HS-5 (cell line): ENCODE measurements around the gene ZNF217.
"Not testable (repeated sequence)": the region's sequence is repeated elsewhere in the genome, so short reads cannot be mapped to it uniquely, and the experiment has no call there.

ENCODE experiments used
- DNase-seq: peaks from one replicate; pipeline ENCODE4 v3.0.0-alpha.2; 2012; ENCODE audit warnings: low read depth

The ZNF217 gene

DNA sequence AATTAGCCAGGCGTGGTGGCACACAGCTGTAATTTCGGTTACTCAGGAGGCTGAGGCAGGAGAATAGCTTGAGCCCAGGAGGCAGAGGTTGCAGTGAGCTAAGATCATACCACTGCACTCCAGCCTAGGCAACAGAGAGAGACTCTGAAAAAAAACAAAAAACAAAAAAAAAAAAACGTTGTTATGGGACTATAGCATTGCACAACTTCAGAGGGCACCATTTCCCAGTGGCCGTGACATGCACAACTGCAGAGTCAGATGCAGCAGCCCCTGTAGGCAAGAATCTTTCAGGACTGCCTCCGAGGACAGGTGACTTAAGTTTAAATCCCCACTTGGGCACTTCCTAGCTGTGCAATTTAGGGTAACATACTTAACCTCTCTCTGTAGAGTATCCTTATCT lies 64.0 kb downstream of the ZNF217 start:
- DNase-seq = no peak

DNA sequence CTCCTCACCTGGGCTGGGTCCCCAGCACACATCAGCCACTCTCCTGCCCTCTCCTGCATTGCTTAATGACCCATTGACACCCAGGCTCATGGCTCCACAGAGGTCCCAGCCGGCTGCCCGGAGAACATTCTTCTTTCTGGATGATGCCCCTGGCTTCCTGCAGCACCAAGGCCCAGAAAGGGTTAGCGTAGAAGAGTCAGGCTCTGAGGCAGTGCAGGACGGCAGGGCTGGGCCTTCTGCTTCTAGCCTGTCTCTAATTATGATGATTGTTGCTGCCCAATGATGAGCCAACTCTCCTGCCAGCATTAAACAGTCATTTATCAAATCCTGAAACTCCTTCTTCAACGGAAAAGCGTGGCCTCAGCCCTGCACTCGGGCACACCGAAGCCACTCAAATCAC lies 66.4 kb downstream of the ZNF217 start:
- DNase-seq = no peak

DNA sequence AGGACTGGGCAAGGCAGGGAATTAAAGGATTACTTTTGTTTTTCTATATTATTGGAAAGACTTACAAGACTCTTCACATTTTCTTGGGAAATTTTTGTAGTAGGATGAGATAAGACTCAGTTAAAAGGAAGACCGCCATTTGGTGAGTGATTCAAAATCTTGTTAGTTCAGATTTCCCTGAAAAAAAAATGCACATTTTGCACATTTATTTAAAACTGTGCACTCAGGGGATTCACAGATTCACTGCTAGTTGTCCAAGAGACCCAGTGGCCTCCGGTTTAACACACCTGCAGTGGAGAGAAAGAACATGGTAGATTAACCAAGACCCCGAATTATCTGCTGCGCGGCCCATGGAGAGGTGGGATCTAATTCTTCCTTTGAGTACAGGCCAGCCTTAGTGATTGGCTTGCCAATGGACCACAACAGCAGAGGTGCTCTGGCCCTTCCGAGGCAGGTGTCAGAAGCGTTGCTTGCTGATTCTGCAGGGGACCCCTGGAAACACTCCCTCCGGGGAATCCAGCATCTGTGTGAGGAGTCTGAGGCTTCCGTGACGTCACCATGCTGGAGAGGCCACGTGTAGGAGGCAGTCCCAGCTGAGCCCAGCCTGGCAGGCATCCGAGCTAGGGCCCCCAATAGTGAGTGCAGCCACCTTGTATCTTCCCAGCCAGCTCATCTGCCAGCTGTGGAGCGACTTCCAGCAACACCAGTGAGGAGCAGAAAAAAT lies 68.9 kb downstream of the ZNF217 start:
- DNase-seq = no peak

DNA sequence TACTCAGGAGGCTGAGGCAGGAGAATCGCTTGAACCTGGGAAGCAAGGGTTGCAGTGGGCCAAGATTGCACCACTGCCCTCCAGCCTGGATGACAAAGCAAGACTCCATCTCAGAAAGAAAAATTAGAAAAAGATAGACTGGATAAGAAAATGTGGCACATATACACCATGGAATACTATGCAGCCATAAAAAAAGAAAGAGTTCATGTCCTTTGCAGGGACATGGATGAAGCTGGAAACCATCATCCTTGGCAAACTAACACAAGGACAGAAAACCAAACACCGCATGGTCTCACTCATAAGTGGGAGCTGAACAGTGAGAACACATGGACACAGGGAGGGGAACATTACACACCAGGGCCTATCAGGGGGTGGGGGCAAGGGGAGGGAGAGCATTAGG lies 70.0 kb downstream of the ZNF217 start:
- not testable (repeated sequence) for DNase-seq

DNA sequence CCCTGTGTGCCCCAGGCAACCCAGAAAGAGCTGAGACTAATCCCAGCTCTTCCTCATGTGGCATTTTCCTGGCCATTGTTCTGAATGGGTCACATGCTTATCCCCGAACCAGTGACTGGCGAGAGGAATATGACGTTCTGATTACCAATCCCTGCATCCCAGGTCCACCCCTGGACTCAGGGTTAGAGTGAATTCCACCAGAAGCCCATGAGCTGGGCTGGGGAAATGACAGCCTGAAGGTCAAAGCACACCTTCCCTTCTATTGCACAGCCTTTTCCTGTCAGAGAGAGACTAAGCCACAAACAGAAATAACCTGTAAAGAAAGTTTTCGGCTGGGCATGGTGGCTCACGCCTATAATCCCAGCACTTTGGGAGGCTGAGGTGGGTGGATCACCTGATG lies 70.9 kb downstream of the ZNF217 start:
- no peak for DNase-seq

DNA sequence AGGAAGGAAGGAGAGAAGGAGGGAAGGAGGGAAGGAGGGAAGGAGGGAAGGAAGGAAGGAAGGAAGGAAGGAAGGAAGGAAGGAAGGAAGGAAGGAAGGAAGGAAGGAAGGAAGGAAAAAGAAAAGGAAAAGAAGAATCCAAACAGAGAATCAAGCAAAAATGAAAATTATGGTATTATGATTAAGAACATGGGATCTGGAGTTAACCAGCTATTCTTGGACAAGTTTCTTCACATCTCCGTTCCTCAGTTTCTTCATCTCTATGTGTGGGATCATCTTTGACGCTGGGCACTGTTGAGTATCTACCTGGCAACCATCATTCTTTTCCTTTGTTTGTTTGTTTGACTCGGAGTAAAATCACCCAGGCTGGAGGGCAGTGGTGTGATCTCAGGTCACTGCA lies 71.6 kb downstream of the ZNF217 start:
- no peak for DNase-seq

DNA sequence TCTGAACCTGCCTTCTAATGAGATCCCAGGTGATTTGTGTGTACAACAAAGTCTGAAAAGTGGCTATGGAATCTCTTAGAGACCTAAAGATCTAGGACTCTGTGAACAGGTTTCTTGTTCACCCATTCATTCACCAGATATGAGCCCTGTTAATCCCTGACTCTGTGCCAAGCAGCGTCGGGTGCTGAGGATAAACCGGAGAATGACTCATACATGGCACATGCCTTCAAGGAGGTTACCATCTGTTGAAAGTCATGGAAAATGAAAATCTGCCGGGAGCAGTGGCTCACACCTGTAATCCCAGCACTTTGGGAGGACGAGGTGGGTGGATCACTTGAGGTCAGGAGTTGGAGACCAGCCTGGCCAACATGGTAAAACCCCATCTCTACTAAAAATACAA lies 72.2 kb downstream of the ZNF217 start:
- peak; percentile 70 for DNase-seq

DNA sequence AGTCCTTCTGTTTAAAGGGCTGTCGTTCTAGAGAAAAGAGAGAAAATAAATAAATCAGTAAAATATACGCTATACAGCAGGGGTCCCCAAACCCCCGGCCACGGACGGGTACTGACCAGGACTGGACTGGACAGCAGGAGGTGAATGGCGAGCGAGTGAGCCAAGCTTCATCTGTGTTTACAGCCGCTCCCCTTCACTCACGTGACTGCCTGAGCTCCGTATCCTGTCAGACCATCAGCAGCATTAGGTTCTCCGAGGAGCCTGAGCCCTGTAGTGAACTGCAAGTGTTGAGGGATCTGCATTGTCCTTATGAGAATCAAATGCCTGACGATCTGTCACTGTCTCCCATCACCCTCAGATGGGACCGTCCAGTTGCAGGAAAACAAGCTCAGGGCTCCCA lies 76.5 kb downstream of the ZNF217 start:
- no peak for DNase-seq
